Measurements from ENCODE around the gene PXT1.
"Not testable (repeated sequence)": the region's sequence is repeated elsewhere in the genome, so short reads cannot be mapped to it uniquely, and the experiment has no call there.

Gene PXT1

GRCh38 chr6:36442671-36443470 lies at the start of gene PXT1, which contains the start of gene KCTD20:
TSS of gene PXT1 (minus strand) at chr6:36442854. CDS start at chr6:36426082, 16,772 bp downstream.
TSS of gene KCTD20 (plus strand) at chr6:36443000. CDS start at chr6:36470098, 27,098 bp downstream.
- peak; percentile 86 to 87 for DNase-seq

- DNase-seq, result no peak
These were observed 49.4 kb upstream of the PXT1 start for GRCh38 chr6:36492092-36492491.

- no peak for DNase-seq
These were observed 48.8 kb upstream of the PXT1 start for GRCh38 chr6:36491378-36491965.

GRCh38 chr6:36489426-36489825 lies 46.8 kb upstream of the PXT1 start:
- DNase-seq, result no peak

GRCh38 chr6:36488221-36488620 lies 45.6 kb upstream of the PXT1 start:
- DNase-seq, result no peak

GRCh38 chr6:36487698-36488097 lies 45.0 kb upstream of the PXT1 start:
- DNase-seq, result no peak

- DNase-seq, result no peak
These were observed 42.1 kb upstream of the PXT1 start for GRCh38 chr6:36484736-36485135.

- DNase-seq, result not testable (repeated sequence)
These were observed 40.7 kb upstream of the PXT1 start for GRCh38 chr6:36483326-36483725.

- DNase-seq, result no peak
These were observed 36.6 kb upstream of the PXT1 start for GRCh38 chr6:36479256-36479655.

GRCh38 chr6:36478051-36478526 lies 35.4 kb upstream of the PXT1 start:
- no peak for DNase-seq

GRCh38 chr6:36469946-36470345 lies 27.3 kb upstream of the PXT1 start:
- DNase-seq, result no peak

- DNase-seq, result no peak
These were observed 26.6 kb upstream of the PXT1 start for GRCh38 chr6:36469148-36469661.

GRCh38 chr6:36467625-36468024 lies 25.0 kb upstream of the PXT1 start:
- no peak for DNase-seq

GRCh38 chr6:36464233-36464632 lies 21.6 kb upstream of the PXT1 start:
- DNase-seq, result no peak

- no peak for DNase-seq
These were observed 21.0 kb upstream of the PXT1 start for GRCh38 chr6:36463676-36464075.

- no peak for DNase-seq
These were observed 19.0 kb upstream of the PXT1 start for GRCh38 chr6:36461646-36462045.

- DNase-seq, result no peak
These were observed 18.3 kb upstream of the PXT1 start for GRCh38 chr6:36460916-36461315.

- DNase-seq, result no peak
These were observed 16.8 kb upstream of the PXT1 start for GRCh38 chr6:36459501-36459900.

GRCh38 chr6:36455486-36456027 lies 12.9 kb upstream of the PXT1 start:
- no peak for DNase-seq

- not testable (repeated sequence) for DNase-seq
These were observed 10.2 kb upstream of the PXT1 start for GRCh38 chr6:36452897-36453296.

GRCh38 chr6:36449173-36449572 lies 6.5 kb upstream of the PXT1 start:
- not testable (repeated sequence) for DNase-seq

- DNase-seq, result no peak
These were observed 3.0 kb upstream of the PXT1 start for GRCh38 chr6:36445621-36446020.

- no peak for DNase-seq
These were observed 1.8 kb upstream of the PXT1 start for GRCh38 chr6:36444470-36444869.
